Nucleus accumbens (tissue), 56 donors: Measurements from ENCODE around the gene STK26.
A peak's percentile ranks its signal among the peaks of the same experiment; 100 is the strongest.
"Not testable (repeated sequence)": the region's sequence is repeated elsewhere in the genome, so short reads cannot be mapped to it uniquely, and the experiment has no call there.

ENCODE experiments used
- DNase-seq, 56 donors: peaks; one replicate each; lab custom pipeline; 2025; lab: John Stamatoyannopoulos, UW

Gene STK26

DNA sequence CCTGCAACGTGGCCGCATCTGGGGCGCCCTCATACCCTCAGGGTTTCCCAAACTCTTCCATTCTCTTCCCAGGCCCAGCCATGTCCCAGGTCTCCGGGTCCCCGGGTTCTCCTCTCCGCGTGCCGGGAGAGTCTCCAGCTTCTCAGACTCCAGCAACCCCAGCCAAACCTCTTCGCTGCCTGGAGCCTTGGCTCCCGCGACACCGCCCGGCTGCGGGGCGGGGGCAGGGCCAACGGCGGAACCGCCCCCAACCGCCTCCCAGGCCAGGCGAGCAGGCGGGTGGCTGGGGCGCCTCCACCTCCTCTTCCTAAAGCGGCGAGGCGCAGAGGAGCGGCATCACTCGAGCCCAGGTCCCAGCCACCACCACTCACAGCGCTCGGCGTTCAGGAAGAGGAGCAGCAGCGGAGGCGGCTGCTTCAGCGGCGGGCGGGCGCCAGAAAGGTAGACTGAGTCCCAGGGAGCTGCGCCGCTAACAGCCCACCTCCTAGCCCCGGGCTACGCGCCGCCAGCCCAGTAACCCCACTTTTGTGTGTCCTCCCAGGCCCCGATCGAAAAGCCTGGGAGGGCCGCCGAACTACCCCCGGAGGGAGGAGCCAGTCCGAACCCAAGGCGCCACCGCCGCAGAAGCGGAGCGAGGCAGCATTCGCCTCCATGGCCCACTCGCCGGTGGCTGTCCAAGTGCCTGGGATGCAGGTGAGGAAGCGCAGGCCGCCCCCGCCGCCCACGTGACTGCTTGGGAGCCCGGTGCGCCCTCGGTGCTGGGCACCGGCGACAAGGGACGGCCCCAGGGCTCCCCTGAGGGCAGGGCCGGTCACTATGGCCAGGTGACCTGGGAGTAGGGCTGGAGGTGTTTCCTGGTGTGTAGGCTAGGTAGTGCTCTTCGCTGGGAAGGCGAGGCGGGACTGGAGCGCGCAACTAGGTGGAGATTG lies at the start of gene STK26:
Gene STK26, plus strand, starts transcription at position 336 of the 929 bp plus-strand sequence. Its CDS starts 316 bp downstream, at position 652.
- peak in 34 of 56 donors; percentile 0 to 50 (median 12) for DNase-seq

DNA sequence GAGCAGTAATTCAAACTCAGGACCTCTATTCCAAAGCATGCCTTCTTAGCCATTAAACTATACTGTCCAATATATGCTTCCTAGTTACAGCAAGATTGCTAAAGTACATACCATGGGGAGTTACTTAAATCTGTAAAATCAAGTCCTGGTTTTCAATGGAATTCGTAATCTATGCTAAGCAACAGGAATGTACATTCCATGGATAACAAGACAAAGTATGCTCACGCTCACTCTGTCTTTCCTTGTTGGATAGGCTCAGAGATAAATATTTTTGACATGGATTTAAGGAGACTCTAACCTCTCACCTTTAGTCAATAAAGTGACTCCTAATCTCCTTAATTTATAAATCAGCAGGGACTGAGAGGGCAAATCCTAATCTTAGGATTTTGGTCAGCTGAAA lies 47.3 kb upstream of the STK26 start:
- DNase-seq: no peak

DNA sequence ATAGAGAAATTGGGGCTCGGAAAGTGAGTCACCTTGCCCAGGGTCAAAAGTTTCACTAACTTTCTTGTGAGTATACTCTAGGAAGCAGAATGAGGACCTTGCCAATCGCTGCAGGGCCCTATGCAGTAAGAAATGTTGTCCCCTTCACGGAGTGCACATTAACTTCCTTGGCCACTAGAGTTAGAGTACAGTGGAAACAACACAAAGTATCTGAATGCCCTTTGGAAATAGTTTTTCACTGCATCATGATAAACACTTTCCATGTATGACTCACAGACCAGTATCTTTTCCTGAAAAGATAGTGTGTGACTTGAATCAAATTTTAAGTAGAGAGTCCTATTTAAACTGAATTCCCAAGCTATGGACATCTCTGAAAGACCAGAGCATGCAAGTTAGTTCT lies 45.5 kb upstream of the STK26 start:
- no peak for DNase-seq

DNA sequence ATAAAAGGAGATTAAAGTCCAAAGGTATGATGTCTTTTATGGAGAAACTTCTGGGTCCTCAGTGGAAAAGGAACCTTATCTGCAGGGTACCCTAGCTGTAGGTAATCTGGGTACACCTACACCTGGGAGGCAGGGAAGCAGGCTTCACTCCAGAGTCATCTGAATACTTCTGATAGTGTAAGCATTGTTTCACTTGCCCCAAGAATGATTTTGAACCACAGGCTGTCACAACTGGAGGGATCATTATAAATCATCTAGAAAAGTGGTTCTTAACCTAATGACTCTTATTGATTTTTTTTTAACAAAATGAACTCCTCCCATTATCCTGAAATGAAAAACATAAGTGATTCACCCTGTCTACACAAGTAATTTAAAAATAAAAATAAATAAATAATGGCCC lies 44.0 kb upstream of the STK26 start:
- no peak for DNase-seq

DNA sequence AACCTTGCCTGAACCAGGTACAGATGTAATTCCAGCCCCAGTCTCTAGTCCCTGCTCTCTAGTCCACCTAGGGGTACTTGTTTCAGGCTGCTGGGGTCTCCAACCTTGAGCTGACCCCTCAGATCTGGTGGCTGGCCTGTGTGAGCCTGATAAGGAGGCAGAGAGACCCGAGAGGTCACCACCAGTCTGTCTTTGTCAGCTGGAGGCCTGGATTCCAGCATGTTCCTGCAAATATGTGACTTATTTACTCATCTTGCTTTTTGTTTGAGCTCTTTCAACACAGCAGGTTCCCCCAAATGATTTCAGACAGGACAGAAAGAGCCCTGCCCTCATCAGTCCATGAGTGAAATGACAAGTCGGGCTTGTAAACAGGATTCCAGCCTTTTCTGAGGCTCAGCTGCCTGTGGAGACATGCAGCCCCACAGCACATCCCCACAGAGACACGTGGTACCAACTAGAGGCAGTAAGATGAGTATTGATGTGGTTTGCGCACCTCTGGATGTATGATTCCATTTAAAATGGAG lies 37.5 kb upstream of the STK26 start:
- no peak for DNase-seq

DNA sequence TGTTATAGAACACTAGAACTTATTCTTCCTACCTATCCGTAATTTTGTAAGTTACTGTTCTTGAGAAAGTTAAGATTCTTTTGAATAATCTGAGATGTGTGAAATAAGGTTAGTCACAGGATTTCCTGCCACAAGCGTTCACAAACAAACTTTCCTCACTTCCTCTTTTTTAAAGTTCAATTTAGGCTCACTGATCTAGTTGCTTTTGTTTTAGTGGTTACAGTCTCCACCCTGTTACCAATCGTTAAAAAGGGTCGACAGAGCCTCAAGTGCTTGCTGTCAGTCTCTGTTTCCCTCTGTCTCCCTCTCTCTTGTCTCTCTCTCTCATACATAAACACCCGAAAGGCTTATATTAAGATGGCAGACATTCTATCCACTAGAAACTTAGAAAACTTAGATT lies 35.9 kb upstream of the STK26 start:
- no peak for DNase-seq

DNA sequence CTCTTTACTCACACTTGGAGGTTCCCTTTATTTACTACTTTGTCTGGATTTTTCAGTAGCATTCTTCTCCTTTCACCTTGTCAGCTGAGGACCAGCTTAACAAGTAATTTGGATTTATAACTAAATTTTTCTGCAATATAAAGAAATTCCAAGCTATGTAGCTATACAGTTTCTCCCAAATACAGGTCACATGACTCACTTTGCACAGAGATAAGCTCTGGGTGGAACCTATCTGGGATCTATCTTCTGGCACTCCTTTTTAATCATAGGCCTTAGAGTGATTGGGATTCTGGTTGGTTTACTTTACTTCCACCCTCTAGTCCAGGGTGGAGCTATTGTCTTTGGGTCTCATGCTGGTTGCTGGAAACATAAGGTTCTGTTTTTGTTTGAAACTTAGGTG lies 34.9 kb upstream of the STK26 start:
- DNase-seq: no peak

DNA sequence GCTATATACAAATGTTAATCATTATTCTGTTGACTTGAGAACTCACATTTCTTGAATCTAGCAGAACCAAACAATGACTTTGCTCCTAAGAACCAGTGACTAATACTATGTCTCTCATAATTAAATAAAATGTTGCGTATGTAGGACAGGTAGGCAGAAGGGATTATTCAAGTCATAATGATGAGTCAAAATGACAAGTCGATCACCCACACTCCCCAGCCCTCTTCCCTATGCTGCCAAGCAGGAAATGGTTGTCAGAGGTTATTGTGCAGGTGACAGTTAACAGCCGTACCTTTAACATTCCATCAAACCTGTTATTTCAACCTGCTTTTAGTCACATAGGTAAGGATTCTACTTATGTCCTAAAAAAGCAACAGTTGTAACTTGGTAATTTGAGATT lies 22.0 kb upstream of the STK26 start:
- DNase-seq: peak in 10 of 56 donors; percentile 0 to 24 (median 3)

DNA sequence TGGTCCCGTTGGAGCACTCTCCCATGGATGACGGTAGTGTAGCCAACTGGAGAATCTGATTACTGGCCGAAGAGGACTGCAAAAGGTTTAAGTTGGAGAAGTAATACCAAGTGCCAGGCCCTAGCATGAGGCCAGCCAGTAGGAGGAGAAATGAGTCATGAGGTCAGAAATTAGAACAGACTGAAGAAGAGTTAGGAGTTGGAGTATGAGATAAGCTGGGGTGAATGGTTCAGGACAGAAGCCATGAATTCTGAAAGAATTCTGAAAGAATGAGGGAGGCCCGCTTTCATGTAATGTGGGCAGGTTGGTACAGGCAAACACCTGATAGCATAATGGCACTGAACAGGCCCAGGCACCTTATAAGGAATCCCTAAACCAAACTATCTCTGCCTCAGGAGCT lies 18.4 kb upstream of the STK26 start:
- DNase-seq: no peak

DNA sequence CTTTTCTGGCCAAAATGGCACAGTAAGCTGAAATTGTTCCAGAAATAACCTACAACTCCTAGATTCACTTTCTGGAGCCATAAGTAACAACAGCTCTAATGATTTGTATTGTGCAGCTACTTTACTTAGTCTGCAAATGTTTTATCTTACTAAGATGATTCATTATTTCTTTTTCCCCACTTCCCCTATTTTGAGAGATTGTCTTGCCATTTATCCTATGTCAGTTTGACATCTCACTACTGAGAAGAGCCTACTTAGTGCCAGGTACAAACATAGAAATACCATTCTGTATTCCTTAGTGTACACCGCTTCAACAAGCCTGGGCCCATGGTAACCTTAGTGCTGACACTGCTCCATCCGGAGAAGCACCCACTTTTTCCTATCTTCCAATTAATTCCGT lies 13.8 kb upstream of the STK26 start:
- DNase-seq: no peak

DNA sequence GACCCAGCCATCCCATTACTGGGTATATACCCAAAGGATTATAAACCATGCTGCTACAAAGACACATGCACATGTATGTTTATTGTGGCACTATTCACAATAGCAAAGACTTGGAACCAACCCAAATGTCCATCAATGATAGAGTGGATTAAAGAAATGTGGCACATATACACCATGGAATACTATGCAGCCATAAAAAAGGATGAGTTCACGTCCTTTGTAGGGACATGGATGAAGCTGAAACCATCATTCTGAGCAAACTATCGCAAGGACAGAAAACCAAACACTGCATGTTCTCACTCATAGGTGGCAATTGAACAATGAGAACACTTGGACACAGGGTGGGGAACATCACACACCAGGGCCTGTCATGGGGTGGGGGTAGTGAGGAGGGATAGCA lies 12.9 kb upstream of the STK26 start:
- DNase-seq: not testable (repeated sequence)

DNA sequence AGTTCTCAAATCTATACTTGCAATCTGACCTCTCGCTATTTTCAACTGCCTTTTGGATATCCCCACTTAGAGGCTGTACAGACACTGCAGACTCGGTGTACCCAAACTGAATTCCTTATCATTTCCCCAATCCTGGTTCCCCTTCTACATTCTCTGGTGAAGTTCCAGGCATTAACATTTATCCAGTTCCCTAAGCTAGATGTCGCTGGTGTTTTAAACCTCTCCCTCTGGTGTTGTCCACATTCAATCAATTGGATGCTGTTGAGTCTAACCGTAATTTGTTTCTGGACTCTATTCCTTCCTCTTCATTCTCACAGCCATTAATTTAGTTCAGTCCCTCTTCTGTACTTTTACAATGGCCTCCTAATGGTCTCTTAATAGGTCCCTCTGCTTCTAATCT lies 7.2 kb upstream of the STK26 start:
- DNase-seq: no peak

DNA sequence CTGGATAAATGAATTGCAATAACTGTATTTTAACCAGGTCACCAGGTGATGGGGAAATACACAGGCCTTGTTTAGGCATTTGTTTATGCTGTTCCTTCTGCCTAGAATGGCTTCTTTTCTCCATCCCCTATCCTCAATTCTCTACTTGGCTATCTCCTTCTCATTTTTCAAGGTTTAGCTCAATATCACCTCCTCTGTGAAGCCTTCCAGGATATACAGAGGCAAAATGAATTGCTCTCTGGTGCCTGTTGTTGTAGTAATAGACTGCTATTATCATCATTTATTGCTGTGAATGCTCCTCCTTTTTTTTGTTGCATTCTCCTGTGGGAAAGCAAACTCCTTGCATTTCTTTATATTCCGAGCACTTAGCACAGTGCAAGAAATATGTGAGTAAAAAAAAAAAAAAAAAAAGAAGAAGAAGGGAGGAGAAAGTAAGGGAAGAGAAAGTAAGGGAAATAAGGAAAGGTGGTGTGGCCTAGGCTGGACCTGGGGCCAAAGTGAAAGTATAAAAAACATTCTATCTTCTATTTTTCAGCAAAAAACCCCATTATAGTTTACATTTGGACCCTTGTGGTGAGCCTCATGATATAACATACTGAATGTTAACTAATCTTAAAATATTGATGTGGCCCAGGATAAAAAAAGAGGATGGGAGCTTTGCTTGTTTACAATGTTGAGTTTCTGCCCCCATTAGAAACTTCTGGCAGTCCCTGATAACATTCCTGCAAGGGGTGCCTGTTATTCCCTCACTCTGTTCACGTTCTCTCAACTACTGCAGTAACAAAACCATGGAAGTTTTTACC lies 6.3 kb upstream of the STK26 start:
- no peak for DNase-seq

DNA sequence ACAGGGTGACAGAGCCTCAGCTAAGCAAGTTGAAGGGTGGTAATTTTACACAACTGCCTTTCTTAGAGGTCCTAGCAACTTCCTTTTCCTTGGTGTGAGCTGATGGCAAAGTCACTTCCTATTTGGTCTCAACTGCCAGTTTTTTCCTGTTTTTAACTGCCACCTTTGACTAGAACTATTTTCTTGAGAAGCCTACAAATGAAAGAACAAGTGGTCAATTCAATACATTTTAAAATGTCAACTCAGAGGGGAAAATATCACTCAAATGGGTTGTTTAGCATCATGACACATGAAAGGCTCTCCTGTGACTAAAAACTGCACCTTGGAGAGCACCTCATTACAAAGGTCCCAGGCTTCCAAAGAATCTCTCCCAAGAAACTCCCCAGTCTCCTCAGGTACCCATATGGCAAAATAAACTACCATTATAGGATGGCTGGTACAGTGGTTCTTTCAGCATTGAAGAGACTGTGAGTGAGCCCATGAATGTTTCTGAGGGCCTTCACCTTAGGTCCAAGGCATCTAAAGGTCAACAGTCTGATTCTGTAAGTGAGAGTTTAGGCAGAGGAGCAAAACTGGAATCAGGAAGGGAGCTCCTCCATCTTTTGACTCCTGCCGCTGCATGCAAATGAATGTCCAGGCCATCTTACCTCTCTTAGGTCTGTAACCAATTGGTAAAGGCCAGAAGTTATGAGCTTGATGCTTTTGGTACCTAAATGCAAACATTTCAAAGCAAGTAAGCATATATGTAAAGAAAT lies 5.5 kb upstream of the STK26 start:
- DNase-seq: no peak

DNA sequence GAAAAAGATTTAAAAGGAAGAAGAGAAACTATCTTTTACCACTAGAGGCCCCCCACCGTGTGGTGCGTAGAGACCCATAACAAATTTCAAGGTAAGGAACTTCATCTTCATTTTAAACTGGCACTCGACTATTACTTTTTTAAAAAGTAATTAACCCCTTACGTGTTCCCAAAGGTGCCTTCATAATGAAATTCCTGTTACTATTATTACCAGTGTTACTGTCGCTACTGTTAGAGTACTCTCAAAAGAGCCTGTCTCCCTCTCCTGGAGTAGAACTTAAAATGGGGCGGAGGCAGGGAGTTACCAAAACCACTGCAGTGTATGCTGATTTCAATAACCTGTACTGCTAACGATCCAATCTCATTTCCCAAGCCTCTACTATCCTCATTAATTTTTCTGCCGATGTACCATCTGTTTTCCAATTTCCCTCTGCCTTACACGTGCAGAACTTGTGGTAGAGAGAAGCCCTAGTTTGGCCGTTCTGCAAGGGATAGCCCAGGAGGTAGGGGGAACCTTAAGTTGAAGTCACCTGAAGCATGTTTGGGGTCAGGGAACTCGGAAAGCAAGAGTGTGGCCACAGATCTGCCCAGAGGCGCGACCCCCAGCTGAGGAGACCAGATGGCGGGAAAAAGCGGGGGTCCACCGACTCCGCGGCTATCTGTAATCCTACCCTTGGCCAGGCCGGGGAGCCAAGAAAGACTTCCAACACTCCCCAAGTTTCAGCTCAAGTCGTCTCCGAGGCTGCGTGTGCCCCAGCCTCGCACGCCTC lies 720 bp upstream of the STK26 start:
- DNase-seq: peak in 1 of 56 donors; percentile 0

DNA sequence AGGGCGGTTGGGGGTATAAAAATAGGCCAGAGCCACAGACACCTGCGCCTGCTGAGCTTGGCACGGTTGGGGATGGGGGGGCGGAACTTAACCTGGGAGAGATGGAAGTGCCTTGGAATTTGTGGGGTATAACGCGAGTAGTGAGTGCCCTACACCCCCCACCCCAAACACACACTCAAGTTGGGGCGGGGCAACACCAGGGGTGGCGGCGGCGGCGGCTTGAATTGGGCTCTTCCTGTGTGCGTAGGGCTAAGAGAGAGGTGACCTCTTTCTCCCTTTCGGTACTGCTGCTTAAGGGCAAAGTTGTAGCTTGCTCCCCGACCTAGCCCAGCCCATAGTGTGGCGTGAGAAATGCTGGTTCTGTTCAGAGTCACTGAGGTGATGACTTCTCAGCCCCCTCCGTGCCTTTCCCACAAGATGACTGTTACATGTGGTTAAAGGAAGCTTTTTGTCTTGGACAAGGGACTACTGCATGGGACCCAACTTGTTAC lies 839 bp downstream of the STK26 start:
- DNase-seq: peak in 5 of 56 donors; percentile 0 to 50 (median 0)

DNA sequence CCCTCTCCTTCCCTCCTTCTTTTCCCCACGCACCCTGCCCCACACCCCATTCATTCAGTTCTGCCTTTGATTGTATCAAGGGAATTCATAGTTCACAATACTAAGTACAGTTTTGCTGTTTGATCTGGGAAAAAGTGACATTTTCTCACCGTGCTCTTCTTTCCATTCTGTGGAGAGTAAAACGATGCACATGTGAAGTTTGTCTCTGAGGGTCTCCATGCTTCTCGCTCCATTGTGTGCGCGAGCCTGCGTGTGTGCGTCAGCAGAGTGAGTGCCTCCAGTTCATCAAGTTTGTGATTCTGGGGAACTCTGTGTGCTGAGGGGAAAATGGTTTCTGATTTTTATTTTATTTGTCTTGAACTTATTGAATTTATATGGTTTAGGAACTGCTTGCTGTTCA lies 1.9 kb downstream of the STK26 start:
- no peak for DNase-seq

DNA sequence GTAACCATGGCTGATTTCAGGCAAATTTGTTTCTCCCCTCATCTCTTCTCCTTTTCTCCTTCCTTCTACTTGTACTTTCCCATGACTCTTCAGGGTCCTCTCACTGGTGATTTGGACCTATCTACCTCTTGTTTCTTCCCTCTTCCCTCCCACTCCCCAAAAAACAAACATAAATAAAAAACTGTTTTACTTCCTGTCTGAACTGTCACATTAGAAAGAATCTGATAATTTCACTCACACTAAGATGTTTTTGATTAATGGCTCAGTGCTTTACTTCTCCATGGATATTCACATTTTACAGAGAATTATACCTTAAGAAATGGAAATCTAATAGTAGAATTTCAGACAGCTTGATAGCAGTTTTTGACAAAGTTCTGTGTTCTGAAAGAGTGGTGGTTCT lies 7.2 kb downstream of the STK26 start:
- no peak for DNase-seq

DNA sequence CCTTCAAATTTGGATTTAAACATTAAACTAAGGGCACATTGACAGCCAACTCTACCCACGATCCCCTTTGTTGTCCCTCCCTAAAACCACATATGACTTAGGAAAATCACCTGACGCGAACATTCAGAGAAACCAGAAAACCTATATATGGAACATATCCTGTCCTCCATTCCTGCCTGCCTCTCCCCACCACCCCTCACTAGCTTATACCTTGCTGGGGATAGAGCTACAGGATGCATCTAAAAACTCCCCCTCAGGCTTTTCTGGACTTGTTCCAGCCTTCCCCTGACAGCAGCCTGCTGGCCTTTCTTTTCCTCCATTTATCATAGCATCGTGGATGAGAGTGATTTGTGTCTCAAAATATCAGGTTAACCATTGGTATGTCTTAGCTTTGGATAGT lies 8.8 kb downstream of the STK26 start:
- no peak for DNase-seq

DNA sequence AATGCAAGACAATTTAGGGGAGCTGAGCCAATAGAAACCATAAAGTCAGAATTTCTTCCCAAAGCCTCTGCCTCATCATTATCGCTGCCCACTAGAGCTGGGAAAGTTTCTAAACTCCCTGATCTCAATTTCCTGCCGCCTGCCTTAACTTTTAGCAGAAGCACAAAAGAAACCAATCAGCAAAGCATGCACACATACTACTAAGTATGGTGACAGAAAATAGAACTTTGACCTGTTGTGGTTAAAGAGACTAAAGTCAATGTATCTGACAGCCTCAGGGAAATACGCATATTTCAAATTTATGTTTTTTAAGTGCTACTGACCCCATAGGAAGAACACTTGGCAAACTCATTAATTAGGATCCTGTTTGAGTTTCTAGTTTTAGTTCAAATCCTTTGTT lies 10.1 kb downstream of the STK26 start:
- no peak for DNase-seq
